ENCODE results near the gene SSR4. TPM values are rescaled to one million over a fixed set of nuclear protein-coding genes. Genes with fewer than 3 reads are reported as not detected.

SSR4 gene
- total and polyA plus RNA-seq, 2 of the 13 experiments (the other 11 are each of a cell fraction or from before 2014, with no cell fraction given) = 214 to 288 TPM

- TF ChIP-seq TCF7L2 (IDR thresholded peaks at IDR 0.05; ENCODE audit: low read depth, low read length) (no peak), KAT7 (CRISPR knock-in tag; IDR thresholded peaks at IDR 0.05; ENCODE audit: borderline replicate concordance) (no peak), ZNF460 (CRISPR knock-in tag; IDR thresholded peaks at IDR 0.05; ENCODE audit: borderline replicate concordance) (no peak), REPIN1 (CRISPR knock-in tag; IDR thresholded peaks at IDR 0.05; ENCODE audit: borderline replicate concordance, low read depth) (peak; percentile 74; the same call in 1 of the 2 replicates), ZNF776 (CRISPR knock-in tag; IDR thresholded peaks at IDR 0.05) (no peak; the same call in 1 of the 2 replicates), POGK (CRISPR knock-in tag; conservative IDR thresholded peaks at IDR 0.05) (0 out of 2 replicates have a peak, but pooled peaks have one; percentile 38), SOX13 (IDR thresholded peaks at IDR 0.05) (no peak), SOX13 (CRISPR knock-in tag; conservative IDR thresholded peaks at IDR 0.05 in 1 of 2, IDR thresholded peaks at IDR 0.05 in 1 of 2) (no peak), ZNF136 (CRISPR knock-in tag; IDR thresholded peaks at IDR 0.05; ENCODE audit: low read depth) (0 out of 2 replicates have a peak, but pooled peaks have one; percentile 58), PLRG1 (conservative IDR thresholded peaks at IDR 0.05) (no peak), YY1 (IDR thresholded peaks at IDR 0.05; ENCODE audit: insufficient read depth, insufficient replicate concordance, low read depth, low read length) (peak; percentile 94), XRCC5 (optimal IDR thresholded peaks at IDR 0.05; ENCODE audit: low read length) (no peak), MYNN (CRISPR knock-in tag; IDR thresholded peaks at IDR 0.05; ENCODE audit: low read depth) (no peak), CSRNP1 (CRISPR knock-in tag; IDR thresholded peaks at IDR 0.05) (peak; percentile 88), ZNF556 (CRISPR knock-in tag; IDR thresholded peaks at IDR 0.05; ENCODE audit: borderline replicate concordance) (0 out of 2 replicates have a peak, but pooled peaks have one; percentile 43), ATF1 (CRISPR knock-in tag; IDR thresholded peaks at IDR 0.05) (peak; percentile 85), KLF9 (CRISPR knock-in tag; IDR thresholded peaks at IDR 0.05; ENCODE audit: low read depth) (0 out of 2 replicates have a peak, but pooled peaks have one; percentile 42), ZSCAN12 (CRISPR knock-in tag; IDR thresholded peaks at IDR 0.05) (no peak), JUNB (CRISPR knock-in tag; IDR thresholded peaks at IDR 0.05; ENCODE audit: borderline replicate concordance) (no peak), MED8 (CRISPR knock-in tag; IDR thresholded peaks at IDR 0.05; ENCODE audit: insufficient replicate concordance) (peak; percentile 49), JUND (CRISPR knock-in tag; IDR thresholded peaks at IDR 0.05) (no peak), ZNF44 (CRISPR knock-in tag; IDR thresholded peaks at IDR 0.05) (0 out of 2 replicates have a peak, but pooled peaks have one; percentile 46), WIZ (CRISPR knock-in tag; IDR thresholded peaks at IDR 0.05) (0 out of 2 replicates have a peak, but pooled peaks have one; percentile 45), ZBTB42 (CRISPR knock-in tag; IDR thresholded peaks at IDR 0.05) (no peak), SP2 (CRISPR knock-in tag; IDR thresholded peaks at IDR 0.05) (peak; percentile 89), HOXD1 (CRISPR knock-in tag; IDR thresholded peaks at IDR 0.05) (no peak), NFYB (CRISPR knock-in tag; IDR thresholded peaks at IDR 0.05) (peak; percentile 79), CREB1 (IDR thresholded peaks at IDR 0.05) (peak; percentile 91), CREB1 (CRISPR knock-in tag; IDR thresholded peaks at IDR 0.05) (peak; percentile 90)
Observed at GRCh38 chrX:153794018-153794896, at the start of gene SSR4, which contains the start of gene IDH3G (continued).
